ENCODE data around the gene SLC45A2. TPM values are rescaled to one million over a fixed set of nuclear protein-coding genes. Genes with fewer than 3 reads are reported as not detected.

The SLC45A2 gene
- total RNA-seq, 1 donor from 2014 or later, result under 0.01 TPM

DNA sequence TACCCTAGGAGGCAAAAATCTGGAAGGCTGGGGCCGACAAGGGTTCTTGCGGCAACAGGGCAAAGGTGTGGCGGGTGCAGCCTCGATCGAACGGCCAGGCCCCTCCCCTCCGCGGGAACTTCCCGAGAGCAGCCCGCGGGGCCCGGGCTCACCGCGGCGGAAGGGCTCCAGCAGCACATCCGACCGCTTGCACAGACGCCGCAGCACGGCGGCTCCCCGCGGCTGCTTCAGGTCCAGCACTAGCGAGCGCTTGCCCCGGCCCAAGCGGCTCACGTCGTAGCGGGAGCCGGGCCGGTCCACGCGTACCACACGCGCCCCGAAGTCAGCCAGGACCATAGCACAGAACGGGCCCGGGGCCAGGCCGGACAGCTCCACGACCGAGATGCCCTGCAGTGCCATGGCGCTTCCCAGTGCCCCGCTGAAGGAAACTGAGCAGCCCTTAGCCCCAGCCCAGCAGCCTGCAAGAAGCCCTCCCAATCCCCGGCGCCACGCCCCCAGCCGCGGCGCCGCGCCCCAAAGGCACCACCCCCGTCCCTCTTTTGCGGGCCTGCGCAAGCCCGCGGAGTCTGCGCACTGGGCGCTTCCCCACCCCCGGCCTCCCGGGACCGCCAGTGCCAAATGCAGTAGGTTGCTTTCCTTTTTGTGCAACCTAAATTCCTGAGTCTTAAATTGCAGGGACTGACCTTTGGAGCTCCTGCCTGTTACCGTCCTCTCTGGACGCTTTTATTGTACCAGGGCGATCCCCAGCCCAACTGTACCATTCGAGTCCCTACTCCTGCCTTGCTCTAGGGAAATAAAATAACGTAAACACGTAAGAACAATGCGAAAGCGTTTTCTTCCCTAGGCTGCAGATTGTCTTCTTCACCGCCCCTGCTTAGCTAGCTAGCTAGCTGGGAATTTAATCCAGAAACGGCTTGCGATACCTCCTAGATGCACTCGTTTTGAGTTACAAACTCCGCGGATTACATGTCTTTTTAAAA, 23.4 kb upstream of the SLC45A2 start, which contains the start of gene AMACR:
Gene AMACR (minus strand): TSS at position 430 of the 980 bp plus-strand sequence. CDS start 31 bp downstream, at position 399.
- DNase-seq (ENCODE audit: low read depth in 2 of 2), result peak; percentile 88 to 93

- DNase-seq (ENCODE audit: low read depth in 2 of 2), result peak; percentile 17 to 21
These were observed 22.7 kb upstream of the SLC45A2 start for GRCh38 chr5:34007201-34007620.

DNA sequence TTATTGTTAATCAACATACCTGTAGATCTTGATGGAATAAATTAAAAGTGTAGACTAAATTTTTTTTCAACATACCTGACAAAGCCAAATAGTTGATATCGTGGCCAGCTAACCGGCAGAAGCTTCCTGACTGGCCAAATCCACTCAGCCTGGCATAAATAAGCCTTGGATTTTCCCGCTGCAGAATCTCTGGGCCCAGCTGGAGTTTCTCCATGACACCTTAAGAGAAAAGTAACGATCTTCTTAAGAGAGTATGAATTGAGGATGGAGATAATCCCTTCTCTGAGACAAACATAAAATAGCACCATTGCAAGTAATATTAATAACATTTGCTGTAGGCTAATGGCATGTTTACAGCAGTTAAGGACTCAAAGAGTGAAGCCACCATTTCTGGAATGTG, 21.2 kb upstream of the SLC45A2 start:
- DNase-seq (ENCODE audit: low read depth in 2 of 2), result no peak

- DNase-seq (ENCODE audit: low read depth in 2 of 2), result no peak
These were observed 20.7 kb upstream of the SLC45A2 start for GRCh38 chr5:34005211-34005610.

GRCh38 chr5:34003941-34004340, 19.4 kb upstream of the SLC45A2 start:
- DNase-seq (ENCODE audit: low read depth in 2 of 2), result no peak

DNA sequence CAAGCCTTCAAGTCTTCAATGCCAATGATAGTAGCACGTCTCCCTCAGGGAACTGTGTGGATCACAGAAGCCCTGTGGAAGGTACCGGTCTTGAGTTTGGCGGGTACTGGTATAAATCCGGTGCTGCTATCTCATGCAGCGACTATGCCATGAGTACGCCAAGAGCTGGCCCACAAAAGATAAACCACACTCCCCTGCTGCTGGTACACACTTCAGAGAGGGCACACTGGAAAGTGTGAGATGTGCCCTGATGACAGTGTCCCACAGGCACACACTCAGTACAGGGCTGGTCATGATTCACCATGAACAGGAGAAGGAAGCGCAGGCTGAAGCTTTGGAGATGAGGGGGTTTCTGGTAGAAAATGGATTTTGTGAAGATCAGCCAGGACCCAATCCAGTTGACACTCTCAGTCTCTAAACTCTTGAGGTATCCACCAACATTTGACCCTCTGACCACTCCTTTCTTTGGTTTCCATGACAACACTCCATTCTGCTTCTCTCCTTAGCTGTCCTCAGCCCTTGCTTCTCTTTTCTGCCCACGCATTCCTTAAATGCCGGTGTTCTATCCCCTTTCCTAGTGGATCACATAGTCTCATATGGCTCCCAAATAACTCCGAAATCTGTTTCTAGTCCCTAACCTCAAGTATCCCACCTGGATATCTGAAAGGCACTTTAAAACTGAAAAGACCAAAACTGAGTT, 18.3 kb upstream of the SLC45A2 start:
- no peak for DNase-seq (ENCODE audit: low read depth in 2 of 2)

- DNase-seq (ENCODE audit: low read depth in 2 of 2), result no peak
These were observed 16.8 kb upstream of the SLC45A2 start for GRCh38 chr5:34001241-34001841.

DNA sequence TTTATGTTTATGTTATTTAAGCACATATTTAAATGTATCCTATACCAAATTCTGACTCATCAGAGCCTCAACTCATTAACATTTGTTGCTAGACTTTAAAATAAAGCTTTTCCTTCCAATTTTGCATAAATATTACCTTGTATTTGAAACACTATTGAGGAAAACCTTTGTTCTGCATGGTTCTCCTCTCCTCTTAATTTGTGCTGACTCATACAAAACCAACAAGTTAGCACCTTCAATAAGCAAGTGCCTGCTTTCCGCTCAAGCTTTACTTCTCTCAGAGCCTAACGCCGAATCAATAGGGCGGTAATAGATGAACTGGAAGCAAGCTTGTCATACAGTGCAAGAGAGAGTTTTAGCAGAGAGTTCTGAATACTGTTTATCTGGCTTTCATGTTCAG, 15.5 kb upstream of the SLC45A2 start:
- DNase-seq (ENCODE audit: low read depth in 2 of 2), result no peak

GRCh38 chr5:33997331-33997983, 13.0 kb upstream of the SLC45A2 start:
- DNase-seq (ENCODE audit: low read depth in 2 of 2), result peak; percentile 82 to 87

GRCh38 chr5:33995865-33996264, 11.4 kb upstream of the SLC45A2 start:
- DNase-seq (ENCODE audit: low read depth in 2 of 2), result no peak

GRCh38 chr5:33994845-33995244, 10.4 kb upstream of the SLC45A2 start:
- no peak for DNase-seq (ENCODE audit: low read depth in 2 of 2)

DNA sequence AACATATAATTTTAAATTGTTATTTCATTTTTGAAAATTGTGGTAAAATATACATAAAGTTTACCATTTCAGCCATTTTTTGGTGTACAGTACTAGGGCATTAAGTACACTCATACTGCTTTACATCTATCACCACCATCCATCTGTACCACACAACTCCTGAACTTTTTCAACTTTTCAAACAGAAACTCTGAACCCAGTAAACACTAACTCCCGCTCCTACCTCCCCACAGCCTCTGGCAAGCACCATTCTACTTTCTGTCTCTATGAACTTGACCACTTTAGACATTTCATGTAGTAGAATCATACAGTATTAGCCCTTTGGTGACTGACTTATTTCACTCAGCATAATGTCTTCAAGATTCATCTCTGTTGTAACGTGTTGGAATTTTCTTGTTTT, 8.4 kb upstream of the SLC45A2 start:
- no peak for DNase-seq (ENCODE audit: low read depth in 2 of 2)

DNA sequence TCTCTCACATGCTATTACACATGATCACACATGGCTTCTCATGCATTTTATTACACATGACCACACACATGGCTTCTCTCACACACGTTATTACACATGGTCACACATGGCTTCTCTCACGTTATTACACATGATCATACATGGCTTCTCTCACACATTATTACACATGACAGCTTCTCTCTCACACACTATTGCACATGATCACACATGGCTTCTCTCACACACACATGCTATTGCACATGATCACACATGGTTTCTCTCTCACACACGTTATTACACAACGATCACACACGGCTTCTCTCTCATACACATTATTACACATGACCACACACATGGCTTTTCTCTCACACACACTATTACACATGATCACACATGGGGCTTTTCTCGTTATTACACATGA, 954 bp upstream of the SLC45A2 start:
- no peak for DNase-seq (ENCODE audit: low read depth in 2 of 2)

DNA sequence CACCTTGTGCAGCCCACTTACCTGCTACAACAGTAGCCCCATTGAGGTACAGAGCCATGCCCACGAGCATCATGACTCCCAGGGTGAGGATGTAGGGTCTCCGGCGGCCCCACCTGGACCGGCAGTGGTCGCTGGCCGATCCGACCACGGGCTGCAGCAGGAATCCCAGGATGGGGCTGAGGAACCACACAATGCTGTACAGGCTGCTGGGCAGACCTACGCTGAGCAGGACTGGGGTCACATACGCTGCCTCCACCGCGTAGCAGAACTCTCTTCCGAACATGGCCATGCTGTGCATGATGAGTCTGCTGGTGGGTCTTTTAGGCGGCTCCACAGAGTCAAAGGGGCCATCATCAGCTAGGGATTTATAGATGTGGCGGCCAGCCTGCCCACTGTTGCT, 315 bp downstream of the SLC45A2 start:
- no peak for DNase-seq (ENCODE audit: low read depth in 2 of 2)

DNA sequence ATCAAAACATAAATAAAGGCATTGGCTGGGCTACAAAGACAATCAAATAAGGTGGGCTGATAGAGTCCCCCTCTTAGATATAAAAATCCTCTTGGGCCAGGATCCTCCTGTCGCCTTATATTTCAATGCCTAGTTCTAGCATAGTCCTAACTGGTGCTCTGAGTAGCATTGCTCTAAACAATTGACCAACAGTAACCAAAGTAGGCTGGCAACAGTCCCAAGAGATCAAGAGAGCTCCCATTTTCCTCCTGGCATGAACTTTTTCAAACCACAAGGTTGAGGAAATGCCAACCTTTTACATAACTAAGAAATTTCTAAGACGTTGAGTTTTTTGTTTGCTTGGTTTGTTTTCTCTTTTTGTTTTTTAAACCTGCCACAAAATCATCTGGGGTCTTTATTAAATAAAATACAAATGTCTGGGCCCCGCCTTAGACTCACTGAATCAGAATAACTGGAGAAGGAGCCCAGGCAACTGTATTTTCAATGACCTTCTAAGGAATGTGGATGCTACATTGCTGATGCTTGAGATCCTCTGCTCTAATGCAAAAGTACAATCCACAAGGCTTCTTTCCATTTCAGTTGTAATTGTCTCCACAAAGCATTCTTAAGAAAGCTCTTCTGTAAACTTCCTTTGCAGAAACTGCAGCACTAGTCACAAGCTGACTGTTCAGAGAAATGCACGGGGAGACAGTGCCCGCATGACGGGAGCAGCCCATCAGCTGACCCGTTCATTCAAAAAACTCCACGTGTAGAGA, 2.9 kb downstream of the SLC45A2 start:
- DNase-seq (ENCODE audit: low read depth in 2 of 2), result no peak

DNA sequence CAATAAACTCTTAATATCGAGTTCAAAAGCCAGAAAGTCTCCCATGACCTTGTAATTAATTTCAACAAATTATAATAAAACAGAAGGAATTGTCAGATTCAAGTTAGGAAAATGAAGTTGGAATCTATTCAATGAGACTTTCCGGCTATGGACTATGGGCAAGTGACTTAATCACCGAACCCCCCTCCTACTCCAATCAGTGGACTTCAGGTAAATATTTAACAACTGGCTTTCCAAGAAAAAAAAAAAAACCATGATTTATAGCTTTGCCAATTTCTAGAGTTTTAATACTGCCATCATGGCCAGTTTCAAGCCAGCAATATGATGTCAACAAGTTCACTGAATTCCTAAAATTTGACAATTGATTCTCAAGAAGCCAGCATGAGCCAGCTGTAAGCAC, 4.5 kb downstream of the SLC45A2 start:
- no peak for DNase-seq (ENCODE audit: low read depth in 2 of 2)

GRCh38 chr5:33978306-33978705, 6.2 kb downstream of the SLC45A2 start:
- DNase-seq (ENCODE audit: low read depth in 2 of 2), result no peak

- DNase-seq (ENCODE audit: low read depth in 2 of 2), result no peak
These were observed 8.2 kb downstream of the SLC45A2 start for GRCh38 chr5:33976307-33976706.

- DNase-seq (ENCODE audit: low read depth in 2 of 2), result no peak
These were observed 8.6 kb downstream of the SLC45A2 start for GRCh38 chr5:33975852-33976251.

GRCh38 chr5:33973271-33973670, 11.2 kb downstream of the SLC45A2 start:
- no peak for DNase-seq (ENCODE audit: low read depth in 2 of 2)

All from lung microvascular endothelial cell (primary cell).